DMS114 treated with DMSO at 0.1 percent for 48 hours (cell line): ENCODE results near the gene COMMD1.
"Not testable (repeated sequence)": the region's sequence is repeated elsewhere in the genome, so short reads cannot be mapped to it uniquely, and the experiment has no call there.

Source experiments
- DNase-seq: peaks from one replicate; lab custom pipeline; 2025; ENCODE audit not compliant: unreplicated experiment; lab: John Stamatoyannopoulos, UW

The COMMD1 gene

DNA sequence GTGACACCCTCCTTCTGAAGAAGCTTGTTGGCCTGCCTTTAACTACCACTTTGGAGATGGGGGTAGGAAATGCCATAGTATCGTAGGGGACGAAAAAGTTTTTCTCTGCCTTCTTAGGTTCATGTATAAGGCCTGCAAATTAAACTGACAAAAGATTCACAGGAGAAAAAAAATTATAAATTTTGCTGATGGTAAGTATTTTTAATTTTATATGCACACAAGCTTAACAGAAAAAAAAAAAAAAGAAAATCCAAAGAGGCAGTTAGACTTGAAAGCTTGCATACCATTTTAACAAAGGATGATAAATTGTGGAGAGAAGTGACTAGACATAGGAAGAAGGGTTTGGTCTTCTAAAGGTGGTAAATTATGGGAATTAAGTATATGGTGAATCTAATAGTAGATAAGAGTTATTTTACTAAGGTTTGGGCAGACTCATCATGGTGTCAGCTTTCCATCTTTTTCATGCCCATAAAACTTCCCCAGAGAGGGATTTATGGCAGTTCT lies 227.9 kb downstream of the COMMD1 start:
- no peak for DNase-seq

DNA sequence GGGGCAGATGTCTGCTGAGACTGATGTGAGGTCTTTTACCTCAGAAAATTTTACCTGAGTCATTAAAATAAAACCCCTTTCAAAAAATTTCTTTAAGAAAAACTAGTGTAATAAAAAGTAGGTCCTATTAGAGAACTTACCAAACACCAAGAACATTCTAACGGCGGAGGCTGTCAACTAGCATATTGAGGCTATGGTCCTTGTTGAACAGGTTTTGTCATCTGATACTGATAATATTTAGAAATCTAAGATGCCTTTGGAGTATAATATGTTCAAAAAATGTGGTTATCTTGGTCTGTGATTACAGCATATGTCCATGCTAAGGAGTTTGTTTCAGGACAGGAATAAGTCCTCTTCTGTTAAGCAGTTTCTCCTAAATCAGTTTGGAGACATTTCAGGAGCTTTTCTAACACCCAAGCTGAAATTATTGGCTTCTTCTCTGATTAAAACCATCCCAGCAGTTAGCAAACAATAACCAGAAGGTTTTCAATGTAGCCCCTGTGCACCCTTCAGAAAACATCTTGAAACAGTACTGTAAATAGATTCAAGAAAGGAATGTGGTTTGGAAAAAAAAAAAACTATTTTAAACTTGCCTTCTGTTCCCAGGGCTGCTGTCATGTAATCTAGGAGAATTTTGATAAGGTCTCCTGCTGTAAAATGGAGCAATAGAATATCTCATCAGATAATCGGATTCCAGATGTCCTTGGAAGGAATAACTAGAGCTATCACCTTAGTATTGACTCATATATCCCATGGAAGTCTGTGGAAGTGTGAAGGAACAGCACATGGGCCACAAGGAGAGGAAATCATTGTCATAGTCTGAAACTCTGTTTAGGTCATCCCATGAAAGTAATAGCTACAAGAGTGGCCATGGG lies 231.7 kb downstream of the COMMD1 start:
- DNase-seq = no peak

DNA sequence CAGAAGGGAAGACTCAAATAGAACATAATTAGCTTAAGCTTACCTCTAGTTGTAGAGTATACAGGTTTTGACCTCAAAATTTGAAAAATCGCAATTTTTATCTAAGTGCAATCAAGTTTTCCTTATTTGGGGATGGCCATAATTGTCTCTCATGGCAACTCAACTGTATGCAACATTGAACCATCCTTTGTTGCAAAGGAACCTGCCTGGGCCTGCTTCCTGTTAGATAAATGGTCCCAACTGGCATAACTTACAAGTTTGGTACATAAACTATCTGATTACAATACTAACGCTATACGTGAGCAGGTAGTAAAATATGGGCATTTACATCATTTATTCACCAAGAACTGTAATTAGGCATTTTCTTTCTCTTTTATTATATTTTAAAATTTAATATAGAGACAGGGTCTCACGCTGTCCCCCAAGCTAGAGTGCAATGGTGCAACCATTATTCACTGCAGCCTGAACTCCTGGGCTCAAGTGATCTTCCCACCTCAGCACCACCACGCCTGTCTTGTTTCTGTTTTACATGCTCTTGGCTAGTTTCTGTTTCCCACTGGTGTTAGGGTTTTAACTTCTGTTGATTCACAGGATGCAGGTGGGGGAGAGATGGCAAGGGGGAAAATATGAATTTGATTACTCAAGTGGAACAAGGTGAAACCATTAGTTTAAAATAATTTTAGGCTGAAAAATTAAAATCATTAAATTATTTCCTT lies 235.1 kb downstream of the COMMD1 start:
- no peak for DNase-seq

DNA sequence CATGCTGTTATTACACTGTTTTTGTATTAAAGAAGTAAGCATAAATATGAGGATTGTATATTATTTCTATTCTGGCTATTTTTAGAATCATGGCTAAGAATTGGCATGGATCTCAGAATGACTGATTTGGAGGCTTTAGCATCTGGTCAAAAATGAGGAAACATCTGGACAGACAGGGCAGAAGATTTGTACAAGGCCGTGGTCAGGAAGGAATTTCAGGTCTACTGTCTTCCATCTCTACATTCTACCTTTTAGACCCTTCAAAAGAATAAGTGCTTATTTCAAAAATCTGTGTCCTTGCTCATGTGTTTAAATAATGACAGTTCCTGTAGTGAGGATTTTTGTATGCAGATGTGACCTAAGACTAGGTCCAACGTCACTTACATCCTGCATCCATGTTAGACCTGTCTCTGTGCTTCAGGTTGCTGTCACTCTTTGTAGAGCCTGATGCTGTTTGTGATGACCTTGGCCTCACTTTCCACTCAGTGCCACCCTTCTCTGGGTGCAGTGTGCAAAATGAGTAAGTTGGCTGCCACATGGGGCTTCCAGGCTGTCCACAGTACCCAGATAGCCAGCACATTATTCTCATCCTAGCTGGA lies 235.8 kb downstream of the COMMD1 start:
- no peak for DNase-seq

- DNase-seq = no peak
Observed at GRCh38 chr2:62142054-62142453, 236.6 kb downstream of the COMMD1 start.

GRCh38 chr2:62143696-62144095 lies 238.2 kb downstream of the COMMD1 start:
- DNase-seq = no peak

GRCh38 chr2:62144689-62145477 lies 239.4 kb downstream of the COMMD1 start:
- no peak for DNase-seq

DNA sequence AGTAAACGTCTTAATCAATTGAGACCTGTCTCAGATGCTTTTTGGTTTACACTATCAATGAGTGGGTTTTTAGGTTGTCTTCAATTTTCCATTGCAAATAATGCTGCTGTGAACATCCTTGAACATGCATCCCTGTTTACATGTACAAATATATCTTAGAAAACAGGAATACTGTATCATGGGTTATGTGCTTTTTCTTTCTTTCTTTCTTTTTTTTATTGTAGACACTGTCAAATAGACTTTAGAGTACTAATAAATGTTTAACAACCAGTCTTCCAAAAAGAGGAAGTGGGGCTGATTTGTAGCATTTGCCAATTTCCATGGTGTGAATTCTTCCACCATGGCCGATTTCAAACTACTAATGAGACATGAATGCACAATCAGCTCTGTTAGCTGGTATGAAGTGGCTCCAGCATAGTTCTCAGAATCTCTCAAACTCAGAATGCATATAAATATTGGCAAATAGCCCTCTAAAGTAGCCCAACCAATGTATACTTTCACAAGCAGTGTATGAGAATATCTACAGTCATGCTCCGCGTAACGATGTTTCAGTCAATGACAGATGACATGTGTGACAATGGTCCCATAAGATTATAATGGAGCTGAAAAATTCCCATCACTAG lies 240.1 kb downstream of the COMMD1 start:
- DNase-seq = no peak

GRCh38 chr2:62146790-62147189 lies 241.3 kb downstream of the COMMD1 start:
- not testable (repeated sequence) for DNase-seq

DNA sequence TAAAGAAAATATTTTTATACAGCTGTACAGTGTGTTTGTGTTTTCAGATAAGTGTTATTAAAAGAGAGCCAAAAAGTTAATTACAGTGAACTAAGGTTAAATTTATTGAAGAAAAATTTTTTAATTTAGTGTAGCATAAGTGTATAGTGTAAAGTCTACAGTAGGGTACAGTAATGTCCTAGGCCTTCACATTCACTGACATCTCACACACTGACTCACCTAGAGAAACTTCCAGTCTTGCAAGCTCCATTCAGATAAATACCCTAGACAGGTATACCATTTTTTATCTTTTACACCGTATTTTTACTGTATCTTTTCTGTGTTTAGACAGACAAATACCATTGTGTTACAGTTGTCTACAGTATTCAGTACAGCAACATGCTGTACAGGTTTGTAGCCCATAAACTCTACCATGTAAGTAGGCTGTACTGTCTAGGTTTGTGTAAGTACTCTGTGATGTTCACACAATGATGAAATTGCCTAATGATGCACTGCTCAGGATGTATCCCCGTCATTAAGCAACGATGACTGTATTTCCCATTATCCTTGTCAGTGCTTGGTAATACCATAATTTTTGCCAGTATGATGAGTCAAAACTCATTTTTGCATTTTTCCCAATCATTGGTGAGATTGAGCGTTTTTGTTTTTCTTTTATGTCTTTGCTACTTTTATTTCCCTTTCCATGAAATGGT lies 242.3 kb downstream of the COMMD1 start:
- no peak for DNase-seq

DNA sequence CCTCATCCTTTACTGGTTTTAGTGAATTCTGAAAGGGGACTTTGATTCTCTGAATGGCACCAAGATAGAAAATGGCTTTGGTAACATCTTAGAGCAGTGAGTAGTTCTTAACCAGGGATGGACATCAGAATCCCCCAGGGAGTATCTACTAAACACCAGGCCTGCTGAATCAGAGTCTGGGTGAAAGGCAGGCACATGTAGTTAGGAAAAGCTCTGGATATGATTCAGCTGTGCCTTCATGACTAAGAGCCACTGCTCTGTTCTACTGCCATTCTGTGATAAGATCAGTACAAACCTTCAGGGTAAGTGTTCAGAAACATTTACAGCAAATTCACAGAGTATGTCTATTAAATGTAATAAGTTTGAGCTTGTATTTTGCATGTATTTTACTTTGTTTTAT lies 244.2 kb downstream of the COMMD1 start:
- DNase-seq = no peak

GRCh38 chr2:62150597-62151305 lies 245.3 kb downstream of the COMMD1 start:
- DNase-seq = no peak

- DNase-seq = no peak
Observed at GRCh38 chr2:62151306-62151638, 245.8 kb downstream of the COMMD1 start.

GRCh38 chr2:62152000-62152399 lies 246.5 kb downstream of the COMMD1 start:
- no peak for DNase-seq

GRCh38 chr2:62156861-62157496 lies 251.5 kb downstream of the COMMD1 start:
- no peak for DNase-seq

DNA sequence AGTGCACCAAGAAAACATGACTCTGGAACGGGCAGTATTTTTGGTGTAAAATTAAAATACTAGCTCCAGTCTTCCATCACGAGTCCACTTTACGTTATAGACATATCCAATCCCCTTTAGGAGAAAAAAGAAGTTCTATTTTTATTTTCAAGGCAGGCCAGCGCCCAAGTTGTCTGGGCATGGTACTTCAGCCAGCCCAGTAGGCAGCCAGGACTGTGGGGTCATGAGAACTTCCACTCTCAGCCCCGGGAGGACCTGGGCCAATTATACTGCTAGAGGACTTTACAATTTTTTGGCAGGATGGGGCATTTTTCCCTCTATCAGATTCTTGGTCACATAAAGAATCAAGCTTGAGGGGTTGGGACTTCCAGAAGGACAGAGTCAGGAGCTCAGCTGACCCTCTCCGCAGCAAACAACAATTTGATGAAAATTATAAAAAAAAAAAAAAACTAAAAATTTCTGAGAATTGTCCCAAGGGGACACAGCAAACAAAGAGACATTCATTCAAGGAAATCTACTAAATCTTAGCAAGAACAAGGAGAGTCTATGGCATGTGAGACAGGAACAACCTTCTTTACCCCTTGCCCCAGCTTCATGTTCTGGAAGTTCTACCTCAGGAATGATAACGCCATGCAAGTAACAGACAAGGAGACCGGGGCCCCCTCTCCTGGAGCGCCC lies 253.1 kb downstream of the COMMD1 start:
- DNase-seq = no peak

DNA sequence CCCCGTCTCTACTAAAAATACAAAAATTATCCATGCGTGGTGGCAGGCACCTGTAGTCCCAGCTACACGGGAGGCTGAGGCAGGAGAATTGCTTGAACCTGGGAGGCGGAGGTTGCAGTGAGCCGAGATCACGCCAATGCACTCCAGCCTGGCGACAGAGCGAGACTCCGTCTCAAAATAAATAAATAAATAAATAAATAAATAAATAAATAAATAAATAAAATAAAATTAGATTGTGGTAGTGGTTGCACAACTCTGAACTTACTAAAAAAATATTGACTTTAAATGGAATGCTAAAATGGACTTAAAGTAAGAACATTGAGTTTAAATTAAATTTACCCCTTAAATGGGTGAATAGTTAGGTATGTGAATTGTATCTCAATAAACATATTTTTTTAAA lies 255.2 kb downstream of the COMMD1 start:
- DNase-seq = not testable (repeated sequence)

- no peak for DNase-seq
Observed at GRCh38 chr2:62163106-62163831, 257.8 kb downstream of the COMMD1 start.
